Activated CD4-positive, CD25-positive, alpha-beta regulatory T cell (primary cell): ENCODE data around the gene MRPL39.
A peak's percentile ranks its signal among the peaks of the same experiment; 100 is the strongest.

Source experiments
- DNase-seq, 4 experiments: peaks; one replicate each; lab custom pipeline; 2025; lab: John Stamatoyannopoulos, UW

Gene MRPL39

DNA sequence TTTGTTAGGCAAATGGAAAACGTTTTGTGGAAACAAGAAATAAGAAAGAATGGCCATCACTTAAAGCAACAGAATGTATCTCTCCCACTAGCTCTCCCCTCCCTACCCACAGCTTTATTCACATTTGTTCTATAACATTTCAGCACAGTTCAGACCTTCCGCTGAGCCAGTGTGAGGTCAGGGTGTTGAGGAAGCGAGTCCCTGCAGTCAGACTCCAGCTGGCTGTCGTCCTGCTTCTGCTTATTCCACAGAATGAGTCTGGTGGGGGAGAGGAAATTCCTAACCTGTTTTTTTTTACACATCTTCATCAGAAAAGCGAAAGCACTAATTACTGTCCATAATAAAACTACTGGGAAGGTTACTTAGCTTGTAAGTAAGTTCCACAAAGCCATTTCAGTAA lies 39.0 kb downstream of the MRPL39 start:
- no peak for DNase-seq

DNA sequence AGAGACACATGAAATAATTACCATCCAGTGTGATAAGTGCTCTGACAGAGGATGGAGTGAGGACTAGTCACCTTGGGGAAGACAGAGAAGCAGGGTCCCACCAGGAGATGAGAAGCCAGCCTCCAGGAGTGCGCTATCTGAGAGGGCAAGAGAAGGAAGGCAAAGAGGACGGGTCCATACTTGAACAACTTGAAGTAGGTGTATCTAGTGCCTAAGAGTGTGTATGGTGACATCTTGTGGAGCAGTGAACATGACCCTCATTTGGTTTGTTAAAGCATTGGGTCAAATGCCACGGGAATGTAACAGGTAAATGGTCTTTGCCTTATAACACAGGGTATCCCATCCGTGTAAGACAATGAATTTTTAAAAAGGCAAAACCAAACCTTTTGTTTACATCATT lies 39.8 kb downstream of the MRPL39 start:
- DNase-seq = no peak

DNA sequence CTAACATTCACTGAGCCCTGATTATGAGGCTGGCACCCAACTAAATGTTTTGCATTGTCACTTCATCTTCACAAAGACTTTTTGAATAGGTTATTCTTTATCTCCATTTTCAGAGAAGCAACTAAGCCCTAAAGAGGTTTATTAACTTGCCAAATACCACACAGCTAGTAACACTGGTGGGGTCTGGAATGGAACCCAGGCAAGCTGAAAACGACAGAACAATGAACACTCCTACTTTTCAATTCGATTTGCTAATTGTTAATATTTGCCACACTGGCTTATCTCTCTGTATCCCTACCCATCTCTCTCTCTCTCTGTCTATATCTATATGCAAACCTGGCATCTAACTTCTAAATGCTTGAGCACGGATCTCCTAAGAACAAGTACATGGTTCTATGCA lies 40.6 kb downstream of the MRPL39 start:
- DNase-seq = no peak

DNA sequence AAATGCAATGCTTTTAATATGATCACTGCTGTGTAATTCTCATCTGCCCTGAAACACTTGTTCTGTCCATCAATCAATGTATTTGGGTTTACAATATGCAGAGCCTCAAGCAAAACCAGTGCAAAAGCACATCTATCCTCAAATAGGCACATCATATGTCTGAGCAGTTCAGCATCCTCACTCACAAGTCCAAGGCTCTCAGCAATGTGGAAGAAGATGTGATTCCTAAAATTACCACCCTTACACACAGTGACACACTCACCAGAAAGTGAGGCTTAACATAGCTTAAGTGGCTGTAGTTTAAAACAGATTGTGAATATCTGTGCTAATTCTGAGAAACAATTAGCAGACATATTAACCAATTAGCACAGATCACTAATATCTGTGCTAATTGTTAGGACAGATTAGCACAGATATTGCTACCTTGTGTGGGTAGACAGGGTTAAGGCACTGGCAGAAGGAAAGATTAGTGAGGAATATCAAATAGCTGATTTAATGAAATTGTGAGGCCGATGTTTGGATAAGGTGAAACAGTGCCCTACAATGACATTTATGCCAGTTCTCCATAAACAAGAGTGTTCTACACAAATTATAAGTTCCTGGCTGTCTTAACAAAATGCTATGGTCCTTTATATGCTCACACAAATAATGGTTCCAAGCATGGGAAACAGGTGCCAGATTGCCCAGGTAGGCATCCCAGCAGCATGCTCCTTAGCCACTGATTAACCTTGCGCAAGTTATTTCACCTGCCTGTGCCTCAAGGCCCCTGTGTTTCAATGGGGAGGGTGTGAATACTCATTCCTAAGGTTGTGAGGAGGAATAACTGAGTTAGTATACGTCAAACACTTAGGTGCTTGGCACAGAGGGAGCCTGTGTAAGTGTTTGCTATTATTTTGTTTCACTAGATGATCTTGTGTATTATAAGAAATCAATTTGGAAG lies 41.7 kb downstream of the MRPL39 start:
- no peak for DNase-seq

DNA sequence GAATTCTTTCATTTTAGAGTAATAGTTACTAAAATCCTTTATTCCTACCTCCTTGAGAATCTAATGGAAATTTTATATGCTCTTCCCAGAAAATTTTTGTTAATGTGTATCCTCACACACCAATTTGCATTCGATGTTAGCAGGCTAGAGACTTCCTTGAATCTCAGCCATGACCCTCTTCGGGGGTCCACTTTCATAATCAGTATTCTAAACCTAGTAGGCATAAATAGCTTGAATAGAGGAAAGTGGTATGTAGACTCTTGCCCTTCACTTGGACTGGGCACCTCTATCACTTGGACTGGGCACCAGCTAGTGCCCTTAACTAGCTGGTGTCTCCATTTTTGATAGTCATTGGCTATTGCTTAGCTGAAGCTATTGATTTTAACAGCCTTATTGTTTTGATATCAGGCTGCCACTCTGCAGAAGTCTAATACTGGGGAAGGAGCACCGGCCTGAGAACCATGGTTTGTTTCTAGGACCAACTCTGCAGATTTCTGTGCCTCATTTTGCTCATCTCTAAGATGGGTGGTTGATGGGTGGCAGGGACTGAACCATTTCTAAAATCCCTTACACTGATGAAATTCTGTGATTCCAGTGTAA lies 42.8 kb downstream of the MRPL39 start:
- no peak for DNase-seq

DNA sequence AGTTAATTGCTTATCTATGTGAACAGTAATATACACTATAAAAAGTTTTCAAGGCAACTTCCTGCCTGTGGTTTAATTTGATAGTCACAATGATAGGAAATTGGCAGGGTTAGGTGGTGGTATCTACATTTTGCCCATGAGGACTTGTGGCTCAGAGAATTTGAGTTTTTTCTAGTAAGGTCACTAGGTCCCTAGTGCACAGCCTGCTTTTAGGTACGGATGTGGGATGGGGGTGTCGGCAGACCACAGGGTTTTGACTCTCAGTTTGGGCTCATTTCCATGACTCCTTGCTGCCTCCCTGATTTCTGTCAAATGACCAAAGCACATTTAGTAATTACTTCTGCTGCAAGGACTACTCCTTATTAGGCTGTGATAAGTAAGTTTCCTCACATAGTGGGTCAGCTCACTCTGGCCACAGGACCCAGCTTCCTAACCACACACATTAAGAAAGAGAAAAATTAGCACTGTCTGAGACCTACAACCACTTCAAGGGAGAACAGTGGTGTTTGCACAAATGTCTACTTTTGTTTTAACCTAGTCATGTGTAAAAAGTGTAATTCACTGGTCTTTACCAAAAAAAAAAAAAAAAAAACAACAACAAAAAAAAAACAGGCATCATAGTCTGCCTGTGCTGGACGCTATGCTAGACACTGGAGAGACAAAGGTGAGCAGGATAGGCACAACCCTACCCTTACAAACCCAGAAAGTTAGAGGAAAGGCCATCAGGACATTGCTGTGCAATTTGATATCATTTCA lies 43.7 kb downstream of the MRPL39 start:
- DNase-seq = no peak

DNA sequence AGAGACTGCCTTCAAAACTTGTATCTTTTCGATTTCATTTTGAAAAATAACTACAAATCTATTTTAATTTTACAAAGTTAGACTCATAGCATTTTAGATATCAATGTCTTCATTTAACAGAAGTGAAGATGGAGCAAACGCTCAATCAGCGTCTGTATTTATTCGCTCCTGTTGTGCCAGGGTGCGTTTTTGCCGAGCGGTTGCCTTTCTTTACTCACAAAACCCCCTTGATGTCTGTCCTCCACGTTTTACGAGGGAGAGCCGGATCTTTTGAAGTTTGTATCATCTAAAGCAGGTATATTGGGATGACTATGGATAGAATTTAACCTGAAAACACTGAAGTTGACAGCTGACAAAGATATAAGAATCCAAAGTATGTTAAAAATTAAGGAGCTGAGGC lies 44.6 kb downstream of the MRPL39 start:
- DNase-seq = no peak

DNA sequence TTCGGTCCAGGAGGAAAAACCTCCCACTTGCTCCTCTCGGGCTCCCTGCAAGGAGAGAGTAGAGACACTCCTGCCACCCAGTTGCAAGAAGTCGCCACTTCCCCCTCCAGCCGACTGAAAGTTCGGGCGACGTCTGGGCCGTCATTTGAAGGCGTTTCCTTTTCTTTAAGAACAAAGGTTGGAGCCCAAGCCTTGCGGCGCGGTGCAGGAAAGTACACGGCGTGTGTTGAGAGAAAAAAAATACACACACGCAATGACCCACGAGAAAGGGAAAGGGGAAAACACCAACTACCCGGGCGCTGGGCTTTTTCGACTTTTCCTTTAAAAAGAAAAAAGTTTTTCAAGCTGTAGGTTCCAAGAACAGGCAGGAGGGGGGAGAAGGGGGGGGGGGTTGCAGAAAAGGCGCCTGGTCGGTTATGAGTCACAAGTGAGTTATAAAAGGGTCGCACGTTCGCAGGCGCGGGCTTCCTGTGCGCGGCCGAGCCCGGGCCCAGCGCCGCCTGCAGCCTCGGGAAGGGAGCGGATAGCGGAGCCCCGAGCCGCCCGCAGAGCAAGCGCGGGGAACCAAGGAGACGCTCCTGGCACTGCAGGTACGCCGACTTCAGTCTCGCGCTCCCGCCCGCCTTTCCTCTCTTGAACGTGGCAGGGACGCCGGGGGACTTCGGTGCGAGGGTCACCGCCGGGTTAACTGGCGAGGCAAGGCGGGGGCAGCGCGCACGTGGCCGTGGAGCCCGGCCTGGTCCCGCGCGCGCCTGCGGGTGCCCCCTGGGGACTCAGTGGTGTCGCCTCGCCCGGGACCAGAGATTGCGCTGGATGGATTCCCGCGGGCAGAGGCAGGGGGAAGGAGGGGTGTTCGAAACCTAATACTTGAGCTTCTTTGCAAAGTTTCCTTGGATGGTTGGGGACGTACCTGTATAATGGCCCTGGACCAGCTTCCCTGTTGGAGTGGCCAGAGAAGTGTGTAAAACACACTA lies 45.3 kb downstream of the MRPL39 start:
- DNase-seq = peak; percentile 44 to 79 (median 69)

DNA sequence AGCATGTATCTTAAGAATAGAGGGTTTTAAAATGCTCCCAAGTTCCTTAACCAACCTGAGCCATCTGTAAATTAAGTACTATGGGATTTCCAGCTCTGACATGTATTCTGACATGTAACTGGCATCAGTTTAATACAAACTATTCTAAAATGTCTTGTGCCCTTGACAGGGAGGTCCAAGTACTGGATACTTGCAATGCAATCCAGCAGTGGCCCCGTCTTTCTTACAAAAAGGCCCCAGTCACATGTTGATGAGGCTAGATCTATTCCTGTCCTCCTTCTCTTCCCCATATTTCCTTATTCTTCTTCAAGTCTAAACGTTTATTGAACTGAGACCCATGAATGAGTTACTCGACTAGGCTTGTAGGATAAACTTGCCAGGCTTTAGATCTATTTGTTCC lies 46.4 kb downstream of the MRPL39 start:
- DNase-seq = no peak

DNA sequence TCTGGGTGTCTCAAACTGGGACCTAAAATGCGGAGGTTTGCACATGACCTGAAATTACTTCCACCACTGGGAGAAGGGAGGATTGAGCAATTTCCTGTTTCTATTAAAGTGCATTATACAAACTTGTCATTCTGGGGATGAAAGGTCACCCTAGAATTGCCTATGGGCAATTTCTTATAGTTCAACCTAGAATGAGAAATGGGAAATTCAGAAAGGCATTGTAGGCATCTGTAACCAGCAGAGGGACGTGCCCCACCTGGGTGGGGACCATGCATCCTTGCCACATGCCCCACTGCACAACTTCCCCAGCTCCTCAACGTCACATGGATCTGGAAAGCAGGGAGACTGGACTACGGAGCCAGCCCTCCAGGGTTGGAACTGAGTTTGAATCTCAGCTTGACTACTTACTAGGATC lies 47.0 kb downstream of the MRPL39 start:
- no peak for DNase-seq

DNA sequence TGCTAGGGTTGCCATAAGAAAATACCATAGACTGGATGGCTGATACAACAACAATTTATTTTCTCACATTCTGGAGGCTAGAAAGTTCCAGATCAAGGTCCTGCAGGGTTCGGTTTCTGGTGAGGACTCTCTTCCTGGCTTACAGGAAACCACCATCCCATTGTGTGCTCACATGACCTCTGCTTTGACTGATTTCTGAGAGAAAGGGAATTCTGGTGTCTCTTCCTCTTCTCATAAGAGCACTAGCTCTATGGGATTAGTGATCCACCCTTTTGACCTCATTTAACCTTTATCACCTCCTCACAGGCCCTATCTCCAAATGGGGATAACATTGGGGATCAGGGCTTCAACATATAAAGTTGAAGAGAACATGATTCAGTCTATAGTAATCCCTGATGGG lies 47.5 kb downstream of the MRPL39 start:
- no peak for DNase-seq

DNA sequence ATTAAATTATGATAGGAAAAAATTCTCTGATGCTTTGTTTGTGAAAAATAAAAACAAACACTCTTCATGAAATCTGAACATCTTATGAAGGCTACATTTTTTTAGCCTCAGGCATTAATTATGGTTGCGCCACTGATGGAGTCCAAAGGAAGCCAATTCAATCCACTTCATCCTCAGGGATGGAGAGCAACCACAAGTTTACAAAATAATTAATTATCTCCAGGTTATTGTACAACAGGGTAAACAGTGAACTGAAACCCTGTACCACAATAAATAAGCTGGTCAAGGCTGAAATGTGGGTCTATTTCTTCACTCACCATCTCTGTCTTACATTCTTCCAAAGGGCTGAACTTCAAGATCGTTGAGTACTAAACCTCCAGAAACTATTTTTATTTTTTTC lies 49.2 kb downstream of the MRPL39 start:
- no peak for DNase-seq

DNA sequence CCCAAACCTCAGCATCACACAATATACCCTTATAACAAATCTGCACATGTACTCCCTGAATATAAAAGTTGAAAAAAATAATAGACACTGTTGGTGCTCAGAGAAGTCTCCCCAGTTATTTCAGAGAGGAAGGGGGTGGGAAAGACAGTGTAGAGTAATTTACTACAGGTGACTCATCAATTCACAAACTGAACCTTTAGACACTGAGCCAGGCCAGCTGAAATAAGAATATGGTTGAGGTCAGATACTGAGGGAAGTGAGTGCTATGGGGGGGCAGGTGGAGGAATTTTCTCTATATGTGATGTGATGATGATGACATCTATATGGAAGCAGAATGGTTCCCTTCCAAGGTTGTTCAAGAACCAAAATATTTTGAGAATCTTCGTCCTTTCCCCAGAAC lies 50.1 kb downstream of the MRPL39 start:
- no peak for DNase-seq

DNA sequence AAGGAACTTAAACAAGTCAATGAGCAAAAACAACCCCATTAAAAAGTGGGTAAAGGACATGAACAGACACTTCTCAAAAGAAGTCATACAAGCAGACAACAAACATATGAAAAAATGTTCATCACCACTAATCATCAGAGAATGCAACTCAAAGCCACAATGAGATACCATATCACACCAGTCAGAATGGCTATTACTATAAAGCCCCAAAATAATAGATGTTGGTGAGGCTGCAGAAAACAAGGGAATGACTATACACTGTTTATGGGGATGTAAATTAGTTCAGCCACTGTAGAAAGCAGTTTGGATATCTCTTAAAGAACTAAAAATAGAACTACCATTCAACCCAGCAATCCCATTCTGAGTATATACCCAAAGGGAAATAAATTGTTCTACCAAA lies 51.2 kb downstream of the MRPL39 start:
- DNase-seq = no peak

DNA sequence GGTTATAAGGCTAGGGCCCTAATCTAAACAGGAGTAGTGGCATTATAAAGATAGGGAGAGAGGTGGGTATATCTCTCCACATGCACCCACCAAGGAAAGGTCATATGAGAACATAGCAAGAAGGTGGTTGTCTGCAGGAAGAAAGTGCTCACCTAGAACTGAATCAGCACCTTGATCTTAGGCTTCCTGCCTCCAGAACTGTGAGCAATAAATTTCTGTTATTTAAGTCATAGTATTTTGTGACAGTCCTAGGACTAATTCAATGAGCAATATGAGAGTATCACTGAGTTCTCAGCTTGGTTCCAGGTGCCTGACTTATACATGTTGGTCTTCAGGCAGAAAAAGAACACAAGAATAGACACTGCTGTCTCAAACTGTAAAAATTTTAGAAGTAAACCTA lies 51.8 kb downstream of the MRPL39 start:
- no peak for DNase-seq

DNA sequence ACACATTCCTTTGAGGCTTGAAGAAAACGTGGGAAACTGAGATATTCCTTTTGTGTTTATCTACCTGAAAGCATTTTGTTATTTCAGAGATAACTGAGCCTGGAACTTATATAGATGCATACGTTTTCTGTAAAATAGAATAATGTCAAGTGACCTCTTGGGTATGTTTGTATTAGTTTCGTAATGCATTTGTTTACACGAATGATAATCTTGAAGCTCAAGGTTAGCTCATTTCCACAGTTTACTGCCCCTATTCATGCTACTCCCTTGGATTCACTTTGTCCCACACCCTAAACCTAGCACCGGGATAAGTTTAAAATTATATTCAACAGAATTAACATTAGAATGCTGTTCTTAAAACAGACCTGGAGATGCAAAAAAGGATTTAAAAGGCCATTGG lies 54.4 kb downstream of the MRPL39 start:
- DNase-seq = no peak

DNA sequence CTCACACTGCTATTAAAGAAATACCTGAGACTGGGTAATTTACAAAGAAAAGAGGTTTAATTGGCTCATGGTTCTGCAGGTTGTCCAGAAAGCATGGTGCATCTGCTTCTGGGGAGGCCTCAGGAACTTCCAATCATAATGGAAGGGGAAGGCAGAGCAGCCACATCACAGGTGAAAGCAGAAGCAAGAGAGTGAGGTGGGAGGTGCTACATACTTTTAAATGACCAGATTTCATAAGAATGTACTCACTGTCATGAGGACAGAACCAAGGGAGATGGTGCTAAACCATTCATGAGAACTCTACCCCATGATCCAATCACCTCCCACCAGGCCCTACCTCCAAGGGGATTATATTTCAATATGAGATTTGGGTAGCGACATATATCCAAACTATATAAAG lies 55.7 kb downstream of the MRPL39 start:
- DNase-seq = no peak

DNA sequence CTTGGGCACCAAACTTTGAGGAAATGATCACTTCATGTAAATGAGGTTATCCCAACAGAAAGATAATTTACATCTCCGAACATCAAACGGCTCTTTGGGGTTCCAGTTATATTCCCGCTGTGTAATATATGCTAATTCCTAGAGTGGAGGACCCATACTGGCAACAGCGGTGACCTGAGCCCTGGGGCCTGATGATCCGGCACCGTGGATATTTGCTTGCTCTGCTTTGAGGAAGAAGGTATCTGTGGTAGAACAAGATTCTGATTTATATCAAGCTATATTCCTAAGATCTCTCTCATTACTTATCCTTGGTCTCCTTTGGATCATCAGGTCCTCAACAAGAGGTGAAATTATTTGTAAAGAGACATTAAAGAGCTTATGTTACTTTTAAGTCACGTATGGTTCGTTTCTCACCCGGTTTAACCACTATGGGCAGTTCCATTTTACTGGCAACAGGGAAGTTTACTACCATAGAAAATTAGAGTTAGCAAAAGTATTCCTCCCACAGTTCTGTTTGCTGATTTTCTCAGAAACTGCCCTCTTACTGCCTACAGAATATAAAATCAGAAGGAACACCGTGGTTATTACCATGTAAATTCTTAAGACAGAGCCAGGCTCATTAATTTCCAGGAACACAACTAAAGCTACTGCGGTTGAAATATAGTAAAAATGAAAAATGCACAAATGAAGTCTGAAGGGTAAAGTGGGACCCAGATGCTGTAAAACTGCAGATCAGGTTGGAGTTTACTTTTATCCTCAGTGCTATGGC lies 56.7 kb downstream of the MRPL39 start:
- no peak for DNase-seq

DNA sequence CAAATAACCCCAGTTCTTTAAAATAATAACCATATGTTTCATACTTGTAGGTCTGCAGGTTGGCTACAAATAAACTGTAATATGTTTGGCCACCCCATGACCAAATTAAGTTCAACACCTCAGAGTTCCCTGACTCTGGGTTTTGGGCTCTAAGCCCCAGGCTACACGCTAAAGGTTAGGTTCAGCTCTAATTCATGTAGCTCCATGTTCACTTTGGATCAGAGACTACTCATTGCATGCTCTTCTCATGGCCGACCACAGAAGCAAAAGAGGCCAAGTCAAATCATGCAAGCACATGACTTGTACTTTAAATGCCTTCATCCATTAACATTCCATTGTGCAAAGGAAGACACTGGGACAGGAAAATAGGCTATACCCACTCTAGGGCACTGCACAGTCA lies 66.2 kb downstream of the MRPL39 start:
- DNase-seq = no peak

DNA sequence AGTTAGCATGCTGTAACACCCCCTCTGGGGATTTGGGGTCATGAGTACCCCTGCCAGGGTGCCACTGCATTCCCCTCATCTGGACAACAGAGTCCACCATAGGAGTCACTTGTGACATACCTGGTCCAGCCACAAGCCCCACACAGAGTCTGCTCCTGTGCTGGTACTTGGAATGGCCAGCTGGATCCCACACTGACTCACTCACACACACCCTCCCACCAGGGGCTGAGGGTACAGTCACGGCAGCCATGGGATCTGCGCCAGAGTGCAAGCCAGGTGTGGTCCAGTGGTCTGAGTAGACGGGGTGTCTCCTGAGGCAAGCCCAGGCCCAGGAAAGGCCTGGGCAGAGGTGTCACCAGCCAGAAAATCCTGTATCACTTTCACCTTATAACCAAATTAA lies 67.7 kb downstream of the MRPL39 start:
- DNase-seq = no peak

DNA sequence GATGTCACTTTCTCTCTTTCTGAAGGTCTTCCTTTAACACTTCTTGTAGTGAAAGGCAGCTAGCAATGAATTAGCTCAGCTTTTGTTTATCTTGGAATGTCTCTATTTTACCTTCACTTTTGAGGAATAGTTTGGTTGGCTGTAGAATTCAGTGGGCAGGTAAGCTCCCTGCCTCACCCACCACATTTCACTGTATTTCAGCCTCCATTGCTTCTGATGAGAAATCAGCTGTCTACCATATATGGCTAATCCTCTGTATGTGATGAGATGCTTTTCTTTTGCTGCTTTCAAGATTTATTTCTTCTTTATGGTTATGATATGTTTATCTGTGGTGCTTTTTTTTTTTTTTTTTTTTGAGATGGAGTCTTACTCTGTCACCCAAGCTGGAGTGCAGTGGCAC lies 70.1 kb downstream of the MRPL39 start:
- DNase-seq = no peak
